ENCODE results near the gene RHBDF1.

RHBDF1 gene

GRCh38 chr16:117379-118365 lies 45.2 kb upstream of the RHBDF1 start:
- no peaks in the 10 kb centered on the region for H3K4me1 ChIP-seq (ENCODE audit: control insufficient read depth in 1 of 2, insufficient read depth in 1 of 2, low read depth in 1 of 2, low read length in 1 of 2)
- no peak for TF ChIP-seq CTCF (IDR thresholded peaks at IDR 0.05)
- H3K36me3 ChIP-seq = no peaks in the 10 kb centered on the region
- H3K27ac ChIP-seq = no peak overlapping the region
- H3K9me3 ChIP-seq = no peaks in the 10 kb centered on the region
- no peak overlapping the region for H3K4me3 ChIP-seq (ENCODE audit: low read depth in 1 of 2, low read length in 1 of 2)
- no peaks in the 10 kb centered on the region for H3K27me3 ChIP-seq

- no peaks in the 10 kb centered on the region for H3K27me3 ChIP-seq
- H3K36me3 ChIP-seq = peaks cover 5% of the 10 kb centered on the region
- TF ChIP-seq CTCF (IDR thresholded peaks at IDR 0.05) = no peak
- H3K4me1 ChIP-seq (ENCODE audit: control insufficient read depth in 1 of 2, insufficient read depth in 1 of 2, low read depth in 1 of 2, low read length in 1 of 2) = no peaks in the 10 kb centered on the region
- H3K9me3 ChIP-seq = no peaks in the 10 kb centered on the region
- H3K27ac ChIP-seq = no peak overlapping the region
- H3K4me3 ChIP-seq (ENCODE audit: low read depth in 1 of 2, low read length in 1 of 2) = no peak overlapping the region
Measured at GRCh38 chr16:116015-116414, 43.6 kb upstream of the RHBDF1 start.

- Histone ChIP-seq H3K4me1 (ENCODE audit: control insufficient read depth in 1 of 2, insufficient read depth in 1 of 2, low read depth in 1 of 2, low read length in 1 of 2) (no peaks in the 10 kb centered on the region), H3K9me3 (no peaks in the 10 kb centered on the region), H3K36me3 (peaks cover 5% of the 10 kb centered on the region), H3K4me3 (ENCODE audit: low read depth in 1 of 2, low read length in 1 of 2) (no peak overlapping the region), H3K27ac (no peak overlapping the region), H3K27me3 (no peaks in the 10 kb centered on the region)
- TF ChIP-seq CTCF (IDR thresholded peaks at IDR 0.05) = no peak
Measured at GRCh38 chr16:114327-114726, 41.9 kb upstream of the RHBDF1 start.

GRCh38 chr16:112153-112840 lies 39.9 kb upstream of the RHBDF1 start:
- no peaks in the 10 kb centered on the region for H3K27me3 ChIP-seq
- H3K36me3 ChIP-seq = peaks cover 5% of the 10 kb centered on the region
- no peak overlapping the region for H3K4me3 ChIP-seq (ENCODE audit: low read depth in 1 of 2, low read length in 1 of 2)
- no peaks in the 10 kb centered on the region for H3K9me3 ChIP-seq
- no peak overlapping the region for H3K27ac ChIP-seq
- no peaks in the 10 kb centered on the region for H3K4me1 ChIP-seq (ENCODE audit: control insufficient read depth in 1 of 2, insufficient read depth in 1 of 2, low read depth in 1 of 2, low read length in 1 of 2)
- TF ChIP-seq CTCF (IDR thresholded peaks at IDR 0.05) = no peak

GRCh38 chr16:106623-107324 lies 34.3 kb upstream of the RHBDF1 start:
- H3K4me3 ChIP-seq (ENCODE audit: low read depth in 1 of 2, low read length in 1 of 2) = no peak overlapping the region
- H3K27ac ChIP-seq = no peak overlapping the region
- H3K36me3 ChIP-seq = no peaks in the 10 kb centered on the region
- H3K4me1 ChIP-seq (ENCODE audit: control insufficient read depth in 1 of 2, insufficient read depth in 1 of 2, low read depth in 1 of 2, low read length in 1 of 2) = no peaks in the 10 kb centered on the region
- no peaks in the 10 kb centered on the region for H3K27me3 ChIP-seq
- H3K9me3 ChIP-seq = no peaks in the 10 kb centered on the region
- peak; percentile 55 for TF ChIP-seq CTCF (IDR thresholded peaks at IDR 0.05)

Measured in neutrophil (primary cell).